ENCODE results near the gene ZNF195.

DNA sequence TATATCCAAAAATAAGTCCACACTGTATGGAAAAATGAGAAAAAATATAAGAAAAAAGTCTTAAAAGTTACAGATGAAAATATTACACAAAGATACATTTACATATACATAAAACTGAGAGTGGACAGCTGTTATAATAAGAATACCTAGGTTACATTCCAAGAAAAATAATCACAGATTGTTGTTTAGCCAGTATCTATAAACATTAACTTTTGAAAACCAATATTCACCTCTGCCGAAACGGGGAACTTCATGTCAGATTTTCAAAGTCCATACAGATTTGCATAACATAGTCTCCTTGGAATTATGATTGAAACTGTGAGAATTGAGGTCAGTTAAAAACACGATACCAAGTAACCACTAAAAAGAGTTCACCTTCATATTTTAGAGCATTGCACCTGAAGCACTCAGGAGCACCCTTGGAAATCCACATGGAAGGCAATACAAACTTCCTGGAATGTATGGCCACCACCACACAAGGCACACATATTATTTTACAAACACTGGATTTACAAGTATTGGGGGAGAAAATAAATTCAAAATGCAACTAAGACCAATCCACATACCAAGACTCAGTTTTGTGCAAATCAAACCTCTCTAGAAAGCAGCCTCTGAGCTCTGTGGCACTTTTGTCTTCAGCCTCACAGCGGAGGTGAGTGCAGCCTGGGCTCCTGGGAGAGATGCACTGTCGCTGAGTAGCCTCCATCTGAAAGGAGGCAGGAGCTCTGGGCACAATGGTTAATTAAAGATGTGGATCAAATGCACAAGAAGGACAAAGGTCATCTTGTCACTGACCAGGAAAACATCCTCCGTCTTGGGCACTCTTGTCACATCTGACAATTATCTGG is 34.4 kb downstream of the ZNF195 start:
- TF ChIP-seq POLR2AphosphoS5 (IDR thresholded peaks at IDR 0.05), result no peak
- TF ChIP-seq, protein P1, sequence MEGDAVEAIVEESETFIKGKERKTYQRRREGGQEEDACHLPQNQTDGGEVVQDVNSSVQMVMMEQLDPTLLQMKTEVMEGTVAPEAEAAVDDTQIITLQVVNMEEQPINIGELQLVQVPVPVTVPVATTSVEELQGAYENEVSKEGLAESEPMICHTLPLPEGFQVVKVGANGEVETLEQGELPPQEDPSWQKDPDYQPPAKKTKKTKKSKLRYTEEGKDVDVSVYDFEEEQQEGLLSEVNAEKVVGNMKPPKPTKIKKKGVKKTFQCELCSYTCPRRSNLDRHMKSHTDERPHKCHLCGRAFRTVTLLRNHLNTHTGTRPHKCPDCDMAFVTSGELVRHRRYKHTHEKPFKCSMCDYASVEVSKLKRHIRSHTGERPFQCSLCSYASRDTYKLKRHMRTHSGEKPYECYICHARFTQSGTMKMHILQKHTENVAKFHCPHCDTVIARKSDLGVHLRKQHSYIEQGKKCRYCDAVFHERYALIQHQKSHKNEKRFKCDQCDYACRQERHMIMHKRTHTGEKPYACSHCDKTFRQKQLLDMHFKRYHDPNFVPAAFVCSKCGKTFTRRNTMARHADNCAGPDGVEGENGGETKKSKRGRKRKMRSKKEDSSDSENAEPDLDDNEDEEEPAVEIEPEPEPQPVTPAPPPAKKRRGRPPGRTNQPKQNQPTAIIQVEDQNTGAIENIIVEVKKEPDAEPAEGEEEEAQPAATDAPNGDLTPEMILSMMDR (IDR thresholded peaks at IDR 0.05), result no peak
